ENCODE data around the gene TGM1.

GRCh38 chr14:24254630-24255392, 8.2 kb downstream of the TGM1 start:
- no peak for TF ChIP-seq CTCF (conservative IDR thresholded peaks at IDR 0.05 in 1 of 2, IDR thresholded peaks at IDR 0.05 in 1 of 2; ENCODE audit: low read depth in 1 of 2, low read length in 2 of 2)
- no peak for TF ChIP-seq EZH2 (IDR thresholded peaks at IDR 0.05; ENCODE audit: low read length, missing control alignments)
